ENCODE data around the gene ASIC5.

The ASIC5 gene

DNA sequence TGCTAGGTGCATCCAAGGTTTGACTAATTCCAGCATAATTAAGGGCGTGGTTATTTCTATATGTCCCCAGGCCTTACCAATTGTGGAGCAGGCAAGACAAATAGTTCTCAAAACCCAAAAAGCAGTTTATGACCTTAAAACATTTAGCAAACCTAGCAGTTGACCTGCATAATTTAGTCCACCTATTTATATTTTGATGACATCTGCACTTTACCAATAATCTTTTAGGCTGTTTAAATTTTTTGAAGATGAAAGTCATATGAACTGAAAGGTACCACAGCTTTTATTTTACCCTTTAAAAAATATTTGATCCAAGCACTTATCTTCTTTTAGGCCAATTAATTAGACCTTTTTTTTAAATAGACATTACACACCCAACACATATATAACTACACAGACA lies 9.8 kb upstream of the ASIC5 start:
- Histone ChIP-seq H3K9me3 (ENCODE audit: control insufficient read depth, low read length) (no peaks in the 10 kb centered on the region), H3K36me3 (ENCODE audit: control insufficient read depth, insufficient read depth, low read length) (no peaks in the 10 kb centered on the region), H3K27me3 (ENCODE audit: control insufficient read depth, insufficient read depth, low read length) (no peaks in the 10 kb centered on the region), H3K4me3 (ENCODE audit: low read length) (no peak overlapping the region), H3K4me1 (ENCODE audit: control insufficient read depth, insufficient read depth, low read length) (no peaks in the 10 kb centered on the region), H3K9ac (ENCODE audit: low read length) (no peak overlapping the region)

DNA sequence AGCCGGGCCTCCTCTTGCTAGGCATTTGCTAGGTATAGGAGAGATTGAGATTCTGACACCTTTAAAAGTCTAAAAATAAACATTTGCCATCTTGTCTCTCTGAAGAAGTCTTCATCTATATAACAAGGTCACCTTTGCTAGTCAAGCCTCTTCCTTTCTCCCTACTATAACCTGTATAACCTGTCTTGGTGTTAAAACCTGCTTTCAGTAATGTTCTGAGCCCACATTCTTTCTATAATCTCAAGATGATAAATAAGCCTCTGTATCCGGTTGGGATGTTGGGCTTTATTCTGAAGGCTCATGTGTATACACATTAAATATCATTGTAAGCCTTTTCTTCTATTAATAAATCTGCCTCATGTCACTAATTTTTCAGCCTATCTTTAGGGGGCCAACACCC lies 10.2 kb downstream of the ASIC5 start:
- H3K9me3 ChIP-seq (ENCODE audit: control insufficient read depth, low read length), result no peaks in the 10 kb centered on the region
- no peak overlapping the region for H3K4me3 ChIP-seq (ENCODE audit: low read length)
- H3K36me3 ChIP-seq (ENCODE audit: control insufficient read depth, insufficient read depth, low read length), result no peaks in the 10 kb centered on the region
- H3K9ac ChIP-seq (ENCODE audit: low read length), result no peak overlapping the region
- H3K4me1 ChIP-seq (ENCODE audit: control insufficient read depth, insufficient read depth, low read length), result no peaks in the 10 kb centered on the region
- no peaks in the 10 kb centered on the region for H3K27me3 ChIP-seq (ENCODE audit: control insufficient read depth, insufficient read depth, low read length)

DNA sequence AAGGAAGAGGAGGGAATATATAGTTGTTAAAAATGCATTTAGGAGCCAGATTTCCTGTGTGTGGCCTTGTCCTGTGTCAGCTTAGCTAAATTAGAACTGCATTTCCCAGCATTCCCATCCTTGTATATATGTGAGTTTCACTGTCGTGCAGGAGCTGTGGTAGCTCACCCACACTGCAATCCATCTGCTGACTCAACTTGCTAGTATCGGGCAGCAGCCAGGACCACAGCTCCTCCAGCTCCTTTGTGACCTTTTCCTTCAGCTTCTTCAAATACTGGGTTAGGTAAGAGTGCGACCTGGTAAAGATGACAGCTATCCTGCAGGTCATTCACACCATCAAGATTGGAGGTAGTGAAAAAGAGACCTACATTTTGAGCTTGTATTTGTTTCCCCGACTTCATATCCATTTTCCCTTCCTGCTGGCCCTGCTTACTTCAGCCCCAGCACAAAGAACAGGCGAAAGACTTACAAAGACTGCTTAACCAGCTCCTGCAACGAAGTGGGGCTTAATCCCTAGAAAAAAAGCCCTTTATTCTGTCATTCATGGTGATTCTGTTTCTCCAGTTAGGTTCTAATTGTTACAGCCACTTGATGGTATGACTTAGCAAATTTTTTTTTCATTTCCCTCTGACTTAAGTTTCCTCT lies 11.4 kb downstream of the ASIC5 start:
- Histone ChIP-seq H3K9me3 (ENCODE audit: control insufficient read depth, low read length) (no peaks in the 10 kb centered on the region), H3K4me3 (ENCODE audit: low read length) (no peak overlapping the region), H3K36me3 (ENCODE audit: control insufficient read depth, insufficient read depth, low read length) (no peaks in the 10 kb centered on the region), H3K9ac (ENCODE audit: low read length) (no peak overlapping the region), H3K27me3 (ENCODE audit: control insufficient read depth, insufficient read depth, low read length) (no peaks in the 10 kb centered on the region), H3K4me1 (ENCODE audit: control insufficient read depth, insufficient read depth, low read length) (no peaks in the 10 kb centered on the region)

DNA sequence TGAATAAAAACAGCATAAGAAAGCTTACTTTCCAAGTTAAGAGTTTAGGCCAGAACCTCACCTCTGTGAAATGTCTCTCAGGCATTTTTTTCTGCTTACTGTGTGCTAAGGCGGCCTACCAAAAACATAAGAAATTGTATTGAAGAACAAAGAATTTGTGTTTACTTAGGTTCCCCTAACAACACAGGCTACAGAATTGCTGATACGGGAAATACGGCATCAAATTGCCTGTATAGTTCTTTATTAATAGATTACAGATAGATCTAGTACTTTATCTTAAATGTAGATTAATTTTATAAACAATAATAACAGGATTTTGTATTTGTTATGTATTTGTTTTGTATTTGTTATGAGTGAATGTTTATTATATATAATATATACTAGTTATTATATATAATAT lies 12.9 kb downstream of the ASIC5 start:
- no peaks in the 10 kb centered on the region for H3K27me3 ChIP-seq (ENCODE audit: control insufficient read depth, insufficient read depth, low read length)
- H3K36me3 ChIP-seq (ENCODE audit: control insufficient read depth, insufficient read depth, low read length), result no peaks in the 10 kb centered on the region
- H3K4me1 ChIP-seq (ENCODE audit: control insufficient read depth, insufficient read depth, low read length), result no peaks in the 10 kb centered on the region
- no peak overlapping the region for H3K9ac ChIP-seq (ENCODE audit: low read length)
- H3K4me3 ChIP-seq (ENCODE audit: low read length), result no peak overlapping the region
- H3K9me3 ChIP-seq (ENCODE audit: control insufficient read depth, low read length), result no peaks in the 10 kb centered on the region

GRCh38 chr4:155849042-155849441 lies 17.0 kb downstream of the ASIC5 start:
- Histone ChIP-seq H3K9me3 (ENCODE audit: control insufficient read depth, low read length) (no peaks in the 10 kb centered on the region), H3K4me3 (ENCODE audit: low read length) (no peak overlapping the region), H3K4me1 (ENCODE audit: control insufficient read depth, insufficient read depth, low read length) (no peaks in the 10 kb centered on the region), H3K36me3 (ENCODE audit: control insufficient read depth, insufficient read depth, low read length) (no peaks in the 10 kb centered on the region), H3K9ac (ENCODE audit: low read length) (no peak overlapping the region), H3K27me3 (ENCODE audit: control insufficient read depth, insufficient read depth, low read length) (no peaks in the 10 kb centered on the region)

DNA sequence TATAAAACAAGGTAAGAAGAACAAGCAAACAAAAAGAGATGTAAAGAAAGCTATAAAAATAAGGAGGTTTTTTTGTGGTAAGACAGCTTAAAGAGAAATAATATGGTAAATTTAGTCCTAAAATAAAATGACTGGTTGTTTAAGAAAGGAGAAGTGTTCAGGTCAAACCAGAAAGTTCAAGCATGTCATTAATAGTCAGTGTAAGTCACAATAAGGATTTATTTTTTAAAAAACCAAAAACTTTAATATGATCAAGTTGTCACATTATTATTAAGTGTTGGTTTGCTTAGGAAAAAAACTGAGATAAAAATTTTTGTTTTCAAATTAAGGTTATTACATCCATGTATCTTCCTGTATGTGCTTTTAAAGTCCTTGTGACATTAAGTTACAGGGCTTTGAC lies 19.1 kb downstream of the ASIC5 start:
- no peak overlapping the region for H3K4me3 ChIP-seq (ENCODE audit: low read length)
- no peaks in the 10 kb centered on the region for H3K4me1 ChIP-seq (ENCODE audit: control insufficient read depth, insufficient read depth, low read length)
- no peak overlapping the region for H3K9ac ChIP-seq (ENCODE audit: low read length)
- H3K9me3 ChIP-seq (ENCODE audit: control insufficient read depth, low read length), result no peaks in the 10 kb centered on the region
- no peaks in the 10 kb centered on the region for H3K36me3 ChIP-seq (ENCODE audit: control insufficient read depth, insufficient read depth, low read length)
- H3K27me3 ChIP-seq (ENCODE audit: control insufficient read depth, insufficient read depth, low read length), result no peaks in the 10 kb centered on the region

DNA sequence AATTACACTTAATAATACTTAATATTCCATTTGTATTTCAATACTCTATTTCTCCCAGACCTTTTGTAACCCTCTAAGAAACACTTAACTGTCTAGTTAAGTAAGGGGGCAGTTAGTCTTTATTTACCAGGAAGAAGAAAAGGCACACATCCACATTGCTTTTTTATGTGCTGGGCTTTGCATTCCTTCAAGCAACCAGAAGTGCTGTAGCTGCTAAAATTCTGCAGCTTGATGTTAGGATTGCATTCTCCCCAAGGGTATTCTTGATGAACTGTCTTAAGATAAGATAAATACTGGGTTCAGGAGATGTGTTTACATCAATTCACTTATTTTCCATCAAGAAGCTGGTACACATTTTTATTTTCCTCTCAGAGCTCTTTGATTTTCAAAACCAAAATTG lies 24.0 kb downstream of the ASIC5 start:
- H3K36me3 ChIP-seq (ENCODE audit: control insufficient read depth, insufficient read depth, low read length), result no peaks in the 10 kb centered on the region

GRCh38 chr4:155837203-155837796 lies 28.8 kb downstream of the ASIC5 start:
- no peaks in the 10 kb centered on the region for H3K27me3 ChIP-seq (ENCODE audit: control insufficient read depth, insufficient read depth, low read length)
- H3K9ac ChIP-seq (ENCODE audit: low read length), result no peak overlapping the region
- no peak overlapping the region for H3K4me3 ChIP-seq (ENCODE audit: low read length)
- H3K36me3 ChIP-seq (ENCODE audit: control insufficient read depth, insufficient read depth, low read length), result no peaks in the 10 kb centered on the region
- no peaks in the 10 kb centered on the region for H3K4me1 ChIP-seq (ENCODE audit: control insufficient read depth, insufficient read depth, low read length)
- no peaks in the 10 kb centered on the region for H3K9me3 ChIP-seq (ENCODE audit: control insufficient read depth, low read length)

More for the DNA sequence above, 24.0 kb downstream of the ASIC5 start:
- H3K4me1 ChIP-seq (ENCODE audit: control insufficient read depth, insufficient read depth, low read length), result no peaks in the 10 kb centered on the region
- no peaks in the 10 kb centered on the region for H3K9me3 ChIP-seq (ENCODE audit: control insufficient read depth, low read length)
- no peaks in the 10 kb centered on the region for H3K27me3 ChIP-seq (ENCODE audit: control insufficient read depth, insufficient read depth, low read length)
- H3K9ac ChIP-seq (ENCODE audit: low read length), result no peak overlapping the region
- H3K4me3 ChIP-seq (ENCODE audit: low read length), result no peak overlapping the region

DNA sequence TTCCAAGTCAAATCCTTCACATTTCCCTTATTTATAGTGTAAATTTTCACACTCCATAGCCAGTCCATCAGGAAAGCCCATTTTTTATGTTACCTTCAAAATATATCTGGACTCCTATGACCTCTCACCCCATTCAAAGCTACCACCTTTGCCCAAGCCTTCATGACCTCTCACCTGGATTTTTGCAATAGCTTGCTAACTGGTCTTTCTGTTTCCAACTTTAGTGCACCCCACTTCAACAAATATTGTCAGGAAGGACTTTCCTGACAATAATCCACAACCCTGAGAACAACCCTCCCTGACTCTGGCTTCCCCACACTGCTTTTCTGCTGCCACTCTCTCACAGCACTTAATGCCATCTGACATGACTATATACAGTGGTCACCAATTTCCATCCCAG lies 33.4 kb downstream of the ASIC5 start:
- Histone ChIP-seq H3K9me3 (ENCODE audit: control insufficient read depth, low read length) (no peaks in the 10 kb centered on the region), H3K4me1 (ENCODE audit: control insufficient read depth, insufficient read depth, low read length) (no peaks in the 10 kb centered on the region), H3K36me3 (ENCODE audit: control insufficient read depth, insufficient read depth, low read length) (no peaks in the 10 kb centered on the region), H3K9ac (ENCODE audit: low read length) (no peak overlapping the region), H3K27me3 (ENCODE audit: control insufficient read depth, insufficient read depth, low read length) (no peaks in the 10 kb centered on the region), H3K4me3 (ENCODE audit: low read length) (no peak overlapping the region)

- H3K9me3 ChIP-seq (ENCODE audit: control insufficient read depth, low read length), result no peaks in the 10 kb centered on the region
- no peaks in the 10 kb centered on the region for H3K4me1 ChIP-seq (ENCODE audit: control insufficient read depth, insufficient read depth, low read length)
- H3K36me3 ChIP-seq (ENCODE audit: control insufficient read depth, insufficient read depth, low read length), result no peaks in the 10 kb centered on the region
- H3K27me3 ChIP-seq (ENCODE audit: control insufficient read depth, insufficient read depth, low read length), result peaks cover 5% of the 10 kb centered on the region
- H3K4me3 ChIP-seq (ENCODE audit: low read length), result no peak overlapping the region
- no peak overlapping the region for H3K9ac ChIP-seq (ENCODE audit: low read length)
Observed at GRCh38 chr4:155828628-155829027, 37.4 kb downstream of the ASIC5 start.

DNA sequence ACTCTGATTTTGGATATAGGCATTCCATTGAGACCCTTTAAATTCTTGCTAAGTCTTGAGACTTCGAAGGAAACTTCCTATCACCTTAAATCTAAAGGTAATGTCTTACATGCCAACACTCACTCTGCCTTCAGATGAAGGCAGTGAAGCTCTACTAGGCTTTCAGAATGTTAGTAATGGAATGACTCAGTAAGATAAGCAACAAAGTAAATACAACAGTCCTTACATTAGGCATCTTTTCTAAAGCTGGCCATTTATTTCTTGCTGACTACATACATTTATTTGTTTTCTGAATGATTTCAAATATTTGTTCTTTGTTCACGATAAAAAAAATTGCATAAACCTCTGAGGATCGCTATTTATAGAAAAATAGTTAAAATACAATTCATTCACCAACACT lies 43.5 kb downstream of the ASIC5 start:
- no peak overlapping the region for H3K9ac ChIP-seq (ENCODE audit: low read length)
- no peaks in the 10 kb centered on the region for H3K36me3 ChIP-seq (ENCODE audit: control insufficient read depth, insufficient read depth, low read length)
- H3K4me3 ChIP-seq (ENCODE audit: low read length), result no peak overlapping the region
- peaks cover 5% of the 10 kb centered on the region for H3K27me3 ChIP-seq (ENCODE audit: control insufficient read depth, insufficient read depth, low read length)
- H3K9me3 ChIP-seq (ENCODE audit: control insufficient read depth, low read length), result no peaks in the 10 kb centered on the region
- H3K4me1 ChIP-seq (ENCODE audit: control insufficient read depth, insufficient read depth, low read length), result no peaks in the 10 kb centered on the region

GRCh38 chr4:155820887-155821518 lies 45.1 kb downstream of the ASIC5 start:
- H3K9me3 ChIP-seq (ENCODE audit: control insufficient read depth, low read length), result no peaks in the 10 kb centered on the region
- H3K4me3 ChIP-seq (ENCODE audit: low read length), result no peak overlapping the region
- H3K27me3 ChIP-seq (ENCODE audit: control insufficient read depth, insufficient read depth, low read length), result peaks cover 5% of the 10 kb centered on the region
- H3K9ac ChIP-seq (ENCODE audit: low read length), result no peak overlapping the region
- no peaks in the 10 kb centered on the region for H3K4me1 ChIP-seq (ENCODE audit: control insufficient read depth, insufficient read depth, low read length)
- H3K36me3 ChIP-seq (ENCODE audit: control insufficient read depth, insufficient read depth, low read length), result no peaks in the 10 kb centered on the region

Measured in mucosa of stomach (tissue), 1 donor.